GM12865 (cell line): ENCODE data around the gene DIAPH2.

Source experiments
- DNase-seq: peaks from one replicate; pipeline ENCODE4 v3.0.0; 2010; ENCODE audit warnings: low read depth
- H3K4me3 ChIP-seq: 2 replicates; pipeline ENCODE4 v1.5.1; 2011; ENCODE audit warnings: mild to moderate bottlenecking, low read depth, low read length, control low read depth
- TF ChIP-seq, protein P1 (sequence below): IDR thresholded peaks from 2 replicates; pipeline ENCODE4 v1.5.1; 2011; ENCODE audit warnings: low read length, control low read depth, low read depth, inconsistent platforms; ENCODE audit not compliant: insufficient read depth; ENCODE audit errors: missing control alignments

Gene DIAPH2

DNA sequence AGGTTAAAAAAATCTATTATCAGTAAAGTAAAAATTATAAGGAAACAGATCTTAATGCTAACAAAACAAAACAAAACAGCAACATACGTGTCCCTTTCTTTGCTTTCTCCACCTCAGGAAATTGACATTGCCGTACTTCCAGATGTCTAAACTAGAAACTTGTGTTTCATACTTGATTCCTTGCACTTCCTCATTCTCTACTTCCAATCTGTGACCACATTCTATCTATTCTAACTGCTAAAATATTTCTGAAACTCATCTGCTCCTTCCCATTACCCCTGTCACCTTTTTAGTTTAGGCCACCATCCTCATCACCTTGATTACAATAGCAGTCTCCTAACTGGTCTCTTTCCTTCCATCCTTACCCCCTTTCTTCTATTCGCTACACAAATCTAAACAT is 176.6 kb downstream of the DIAPH2 start:
- no peak overlapping the region for H3K4me3 ChIP-seq
- TF ChIP-seq, protein P1, sequence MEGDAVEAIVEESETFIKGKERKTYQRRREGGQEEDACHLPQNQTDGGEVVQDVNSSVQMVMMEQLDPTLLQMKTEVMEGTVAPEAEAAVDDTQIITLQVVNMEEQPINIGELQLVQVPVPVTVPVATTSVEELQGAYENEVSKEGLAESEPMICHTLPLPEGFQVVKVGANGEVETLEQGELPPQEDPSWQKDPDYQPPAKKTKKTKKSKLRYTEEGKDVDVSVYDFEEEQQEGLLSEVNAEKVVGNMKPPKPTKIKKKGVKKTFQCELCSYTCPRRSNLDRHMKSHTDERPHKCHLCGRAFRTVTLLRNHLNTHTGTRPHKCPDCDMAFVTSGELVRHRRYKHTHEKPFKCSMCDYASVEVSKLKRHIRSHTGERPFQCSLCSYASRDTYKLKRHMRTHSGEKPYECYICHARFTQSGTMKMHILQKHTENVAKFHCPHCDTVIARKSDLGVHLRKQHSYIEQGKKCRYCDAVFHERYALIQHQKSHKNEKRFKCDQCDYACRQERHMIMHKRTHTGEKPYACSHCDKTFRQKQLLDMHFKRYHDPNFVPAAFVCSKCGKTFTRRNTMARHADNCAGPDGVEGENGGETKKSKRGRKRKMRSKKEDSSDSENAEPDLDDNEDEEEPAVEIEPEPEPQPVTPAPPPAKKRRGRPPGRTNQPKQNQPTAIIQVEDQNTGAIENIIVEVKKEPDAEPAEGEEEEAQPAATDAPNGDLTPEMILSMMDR, result no peak
- peak; percentile 26 for DNase-seq

DNA sequence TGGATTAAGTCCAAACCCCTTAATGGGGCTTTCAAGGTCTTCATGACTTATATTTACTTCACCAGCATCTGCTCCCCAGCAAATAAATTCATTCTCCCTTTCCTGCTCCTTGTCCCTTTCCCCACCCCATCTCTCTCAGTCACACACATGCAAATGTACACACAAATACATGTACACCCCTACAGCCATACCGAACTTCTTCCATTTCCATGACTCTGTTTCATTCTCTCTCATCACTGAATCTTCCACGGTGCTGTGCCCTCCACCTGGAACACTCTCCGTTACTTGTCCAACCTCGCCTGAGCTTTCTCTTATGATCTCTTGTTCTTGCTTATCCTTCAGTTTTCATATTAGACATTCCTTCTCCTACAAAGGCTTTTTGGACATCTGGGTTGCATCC is 177.0 kb downstream of the DIAPH2 start:
- H3K4me3 ChIP-seq, result no peak overlapping the region
- no peak for DNase-seq
- TF ChIP-seq, protein P1, result no peak

DNA sequence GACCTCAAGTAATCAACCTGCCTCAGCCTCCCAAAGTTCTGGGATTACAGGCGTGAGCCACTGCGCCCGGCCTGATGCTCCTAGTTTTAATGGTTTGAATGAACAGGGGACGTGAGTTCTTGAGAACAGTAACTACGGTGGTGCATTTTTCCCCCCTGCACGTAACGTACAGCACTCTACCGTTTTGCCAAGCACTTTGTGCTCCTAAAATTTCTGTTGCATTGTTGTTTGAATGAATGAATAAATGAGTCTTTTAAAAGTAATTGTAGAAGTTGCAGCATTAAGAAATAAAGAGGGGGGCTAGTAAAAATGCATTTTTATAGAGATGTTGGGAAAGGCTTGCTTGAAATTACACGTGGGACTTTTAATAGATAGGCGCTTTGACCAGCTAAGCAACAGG is 199.0 kb downstream of the DIAPH2 start, which contains the start of gene RPA4:
Gene RPA4, plus strand, starts transcription at position 301 of the 400 bp plus-strand sequence. CDS start 403 bp downstream, outside the sequence.
- TF ChIP-seq, protein P1, result no peak
- no peak within 1 kb of the TSS for H3K4me3 ChIP-seq
- no peak for DNase-seq

DNA sequence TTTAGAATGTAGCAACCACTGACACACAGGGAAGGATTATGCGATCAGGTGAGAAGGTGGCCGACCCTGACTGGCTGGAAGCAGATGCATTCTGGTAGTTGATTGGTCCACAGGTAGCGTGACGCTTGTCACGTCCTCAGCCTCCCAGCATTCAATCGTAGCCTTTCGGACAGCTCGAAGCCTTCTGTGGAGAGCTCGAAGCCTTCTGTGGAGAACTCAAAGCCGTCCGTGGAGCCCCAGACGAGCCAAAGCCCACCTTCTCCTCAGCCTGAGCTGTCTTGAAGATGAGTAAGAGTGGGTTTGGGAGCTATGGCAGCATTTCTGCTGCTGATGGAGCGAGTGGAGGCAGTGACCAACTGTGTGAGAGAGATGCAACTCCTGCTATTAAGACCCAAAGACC is 199.4 kb downstream of the DIAPH2 start:
- no peak overlapping the region for H3K4me3 ChIP-seq
- DNase-seq, result no peak
- TF ChIP-seq, protein P1, result no peak

DNA sequence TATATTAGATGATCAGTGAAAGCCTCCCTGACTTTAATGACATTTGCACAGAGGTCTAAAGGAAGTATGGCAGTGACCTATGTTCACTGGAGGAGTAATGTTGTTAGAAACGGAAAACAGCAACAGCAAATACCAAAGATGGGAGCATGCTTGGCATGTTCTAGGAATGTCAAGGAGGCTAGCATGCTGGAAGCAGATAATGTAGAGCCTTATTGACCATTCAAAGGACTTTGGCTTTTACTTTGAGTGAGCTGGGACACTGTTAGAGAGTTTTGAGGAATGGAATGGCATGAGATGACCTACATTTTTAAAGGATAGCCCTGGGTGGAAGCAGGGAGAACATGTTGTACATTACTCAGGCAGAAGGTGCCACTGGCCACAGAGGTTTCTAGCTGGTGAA is 205.1 kb downstream of the DIAPH2 start:
- TF ChIP-seq, protein P1, result no peak
- H3K4me3 ChIP-seq, result no peak overlapping the region
- no peak for DNase-seq

DNA sequence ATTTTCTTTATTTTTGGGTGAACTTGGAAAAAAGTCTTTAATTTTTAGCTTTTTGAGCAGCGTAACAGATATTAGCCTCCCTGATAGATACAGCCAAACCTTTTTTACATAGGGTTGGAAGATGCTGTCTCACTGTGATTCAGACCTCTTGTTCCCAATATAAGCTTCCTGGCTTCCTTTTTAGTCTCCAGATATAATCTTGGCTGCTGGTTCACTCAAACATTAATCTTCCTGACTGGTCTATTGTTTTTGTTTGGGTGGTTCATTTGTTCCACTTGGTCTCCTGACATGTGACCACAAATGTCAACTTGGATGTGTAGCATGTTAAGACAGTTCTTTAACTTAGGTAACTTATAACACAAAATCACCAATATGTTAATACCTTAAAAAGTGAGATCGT is 222.1 kb downstream of the DIAPH2 start:
- TF ChIP-seq, protein P1, result no peak
- H3K4me3 ChIP-seq, result no peak overlapping the region
- DNase-seq, result no peak

DNA sequence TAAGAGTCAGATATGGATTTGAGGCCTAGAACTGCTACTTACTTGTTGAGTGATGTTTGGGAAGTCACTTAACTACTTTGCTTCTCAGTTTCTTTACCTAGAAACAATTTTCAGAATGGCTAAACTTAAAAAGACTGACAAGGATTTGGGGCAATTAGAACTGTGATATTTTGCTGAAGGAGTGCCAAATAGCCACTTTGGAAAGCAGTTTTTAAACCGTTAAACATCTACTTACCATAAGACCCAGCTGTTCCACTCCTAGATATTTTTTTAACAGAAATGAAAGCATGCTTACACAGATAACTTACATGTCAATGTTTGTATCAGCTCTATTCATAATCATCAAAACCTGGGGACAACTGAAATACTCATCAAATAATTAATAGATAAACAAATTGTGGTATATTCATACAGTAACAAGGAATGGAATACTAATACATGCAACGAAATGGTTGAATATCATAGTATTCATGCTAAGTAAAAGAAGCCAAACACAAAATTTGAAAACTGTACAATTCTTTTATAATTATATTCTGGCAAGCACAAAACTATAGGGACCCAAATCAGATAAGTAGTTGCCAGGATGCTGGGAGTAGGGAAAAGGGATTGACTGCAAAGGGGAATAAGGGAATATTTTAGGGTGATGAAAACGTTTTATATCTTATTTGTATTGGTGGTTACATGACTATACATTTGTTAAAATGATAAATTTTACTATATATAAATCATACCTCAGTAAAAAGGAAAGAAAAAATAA is 223.1 kb downstream of the DIAPH2 start:
- TF ChIP-seq, protein P1, result no peak
- DNase-seq, result no peak
- no peak overlapping the region for H3K4me3 ChIP-seq
